Fibroblast of lung (primary cell): ENCODE results near the gene SMPDL3B. TPM values are rescaled to one million over a fixed set of nuclear protein-coding genes. Genes with fewer than 3 reads are reported as not detected.

Experiments
- DNase-seq, 2 donors: peaks; one replicate each; pipeline versions ENCODE4 v3.0.0 to v3.0.0-alpha.2; 2010; ENCODE audit warnings: low read depth in 2 of 2
- H2AFZ ChIP-seq: 2 replicates; pipeline ENCODE4 v1.5.1; 2012; ENCODE audit warnings: low read length, control low read depth, inconsistent platforms
- H3K27ac ChIP-seq: 2 replicates; pipeline ENCODE4 v1.5.1; 2011; ENCODE audit warnings: low read length, control low read depth; ENCODE audit not compliant: insufficient read depth
- H3K27me3 ChIP-seq: 2 replicates; pipeline ENCODE4 v1.5.1; 2011; ENCODE audit warnings: mild to moderate bottlenecking, low read length; ENCODE audit not compliant: control insufficient read depth, insufficient read depth
- H3K36me3 ChIP-seq: 2 replicates; pipeline ENCODE4 v1.5.1; 2011; ENCODE audit warnings: low read length; ENCODE audit not compliant: control insufficient read depth, insufficient read depth
- H3K4me1 ChIP-seq: 2 replicates; pipeline ENCODE4 v1.5.1; 2011; ENCODE audit warnings: low read length; ENCODE audit not compliant: control insufficient read depth, insufficient read depth; ENCODE audit errors: extremely low read depth
- H3K4me2 ChIP-seq: 2 replicates; pipeline ENCODE4 v1.5.1; 2011; ENCODE audit warnings: low read length, control low read depth; ENCODE audit not compliant: insufficient read depth; ENCODE audit errors: extremely low read depth
- H3K4me3 ChIP-seq, 4 experiments: fragments of 200-600 bp in 1 of 4; sonication (generic) in 1 of 4; replicated peaks in 1 of 4; 2 replicates each; pipeline ENCODE4 v1.5.1; 2011 to 2016; ENCODE audit warnings: low read length in 4 of 4, low read depth in 3 of 4, mild to moderate bottlenecking in 3 of 4, control low read depth in 2 of 4, inconsistent platforms in 1 of 4, mixed read lengths in 1 of 4; ENCODE audit not compliant: insufficient read depth in 1 of 4; ENCODE audit errors: control extremely low read depth in 1 of 4
- H3K79me2 ChIP-seq: 2 replicates; pipeline ENCODE4 v1.5.1; 2012; ENCODE audit warnings: mild to moderate bottlenecking, low read length, inconsistent platforms; ENCODE audit not compliant: control insufficient read depth, insufficient read depth
- H3K9ac ChIP-seq: 2 replicates; pipeline ENCODE4 v1.5.1; 2011; ENCODE audit warnings: mild to moderate bottlenecking, low read length, control low read depth; ENCODE audit not compliant: insufficient read depth
- H3K9me3 ChIP-seq: 2 replicates; pipeline ENCODE4 v1.5.1; 2012; ENCODE audit warnings: low read depth, low read length; ENCODE audit not compliant: control insufficient read depth, insufficient read depth
- H4K20me1 ChIP-seq: 2 replicates; pipeline ENCODE4 v1.5.1; 2011; ENCODE audit warnings: low read length; ENCODE audit not compliant: control insufficient read depth, insufficient read depth; ENCODE audit errors: extremely low read depth
- CTCF ChIP-seq, 2 donors: IDR thresholded peaks in 1 of 2; conservative IDR thresholded peaks in 1 of 2; 1 replicate in 1 of 2; 2 replicates in 1 of 2; pipeline ENCODE4 v1.5.1; 2011 to 2012; ENCODE audit warnings: low read length in 2 of 2, control low read depth in 1 of 2, inconsistent platforms in 1 of 2, low read depth in 1 of 2, mild to moderate bottlenecking in 1 of 2
- EZH2 ChIP-seq: IDR thresholded peaks from 2 replicates; pipeline ENCODE4 v1.5.1; 2012; ENCODE audit warnings: low read length, control low read depth, mild to moderate bottlenecking; ENCODE audit errors: missing control alignments
- polyA plus RNA-seq, 2 donors: library from polyadenylated mRNA; depleted of rRNA in 1 of 2; stranded (reverse) in 1 of 2; unstranded in 1 of 2; fragments of >200 nt; gene quantifications; 2 replicates each; pipeline ENCODE4 v1.2.1, GENCODE V29; 2011 to 2012; ENCODE audit warnings: missing spikeins in 1 of 2
- total RNA-seq: library from RNA; depleted of rRNA; stranded (reverse); fragments of >200 nt; gene quantifications from 2 replicates; pipeline ENCODE4 v1.2.1, GENCODE V29; 2014

SMPDL3B gene
- total and polyA plus RNA-seq, 2 donors (not counting 1 experiment from before 2014, with no cell fraction given): 0.17 TPM; not detected in 1

DNA sequence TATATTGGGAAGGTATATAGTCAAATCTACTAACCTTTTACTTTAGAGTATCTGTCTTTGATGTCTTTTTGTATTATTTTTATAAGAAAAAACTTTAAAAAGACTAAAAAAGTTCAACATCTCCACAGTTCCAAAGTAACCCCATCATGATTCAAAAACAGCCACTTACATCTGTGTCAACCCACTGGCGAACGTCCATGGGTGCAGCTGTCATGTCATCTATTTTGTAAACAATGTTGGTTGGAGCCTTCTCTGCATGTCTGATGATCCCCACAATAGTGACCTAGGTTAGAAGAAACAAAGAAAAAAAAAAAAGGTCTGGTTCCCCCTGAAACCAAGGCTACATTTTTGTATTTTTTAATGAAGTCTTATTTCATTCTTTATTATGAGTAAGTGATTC, 28.0 kb upstream of the SMPDL3B start:
- no peak overlapping the region for H3K4me3 ChIP-seq
- no peak overlapping the region for H3K27ac ChIP-seq
- no peak overlapping the region for H3K9ac ChIP-seq
- no peaks in the 10 kb centered on the region for H4K20me1 ChIP-seq
- H3K9me3 ChIP-seq: no peaks in the 10 kb centered on the region
- no peaks in the 10 kb centered on the region for H3K79me2 ChIP-seq
- no peak for TF ChIP-seq CTCF (conservative IDR thresholded peaks at IDR 0.05 in 1 of 2, IDR thresholded peaks at IDR 0.05 in 1 of 2; ENCODE audit: low read depth in 1 of 2, low read length in 2 of 2)
- no peak for TF ChIP-seq EZH2
- H3K4me2 ChIP-seq: no peak overlapping the region
- peaks cover 2% of the 10 kb centered on the region for H3K36me3 ChIP-seq
- H3K27me3 ChIP-seq: no peaks in the 10 kb centered on the region
- H3K4me1 ChIP-seq: no peaks in the 10 kb centered on the region
- DNase-seq: peak in 1 of 2 donors; percentile 20
- no peak overlapping the region for H2AFZ ChIP-seq

DNA sequence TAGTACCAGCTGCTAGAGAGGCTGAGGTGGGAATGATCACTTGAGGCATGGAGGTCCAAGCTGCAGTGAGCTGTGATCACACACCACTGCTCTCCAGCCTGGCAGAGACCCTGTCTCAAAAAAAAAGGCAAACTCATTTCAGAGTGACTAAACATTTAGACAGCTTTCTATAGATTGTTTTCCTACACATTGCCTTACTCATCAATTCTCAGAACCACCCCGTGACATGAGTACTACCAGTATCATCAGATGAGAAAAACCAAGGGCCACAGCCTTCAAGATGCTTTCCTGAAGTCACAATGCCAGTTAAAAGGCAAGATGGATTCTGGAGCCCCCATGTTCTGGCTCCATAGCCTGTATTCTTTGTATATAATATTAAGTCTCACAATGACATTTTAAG, 22.4 kb upstream of the SMPDL3B start:
- DNase-seq: no peak
- no peaks in the 10 kb centered on the region for H3K4me1 ChIP-seq
- H3K36me3 ChIP-seq: peaks cover 2% of the 10 kb centered on the region
- H4K20me1 ChIP-seq: no peaks in the 10 kb centered on the region
- peaks cover 5% of the 10 kb centered on the region for H3K79me2 ChIP-seq
- H3K4me3 ChIP-seq: no peak overlapping the region
- TF ChIP-seq EZH2 (no peak), CTCF (conservative IDR thresholded peaks at IDR 0.05 in 1 of 2, IDR thresholded peaks at IDR 0.05 in 1 of 2; ENCODE audit: low read depth in 1 of 2, low read length in 2 of 2) (no peak)
- H3K9me3 ChIP-seq: no peaks in the 10 kb centered on the region
- no peak overlapping the region for H3K9ac ChIP-seq
- no peak overlapping the region for H3K4me2 ChIP-seq
- H3K27me3 ChIP-seq: no peaks in the 10 kb centered on the region
- no peak overlapping the region for H3K27ac ChIP-seq
- H2AFZ ChIP-seq: no peak overlapping the region

DNA sequence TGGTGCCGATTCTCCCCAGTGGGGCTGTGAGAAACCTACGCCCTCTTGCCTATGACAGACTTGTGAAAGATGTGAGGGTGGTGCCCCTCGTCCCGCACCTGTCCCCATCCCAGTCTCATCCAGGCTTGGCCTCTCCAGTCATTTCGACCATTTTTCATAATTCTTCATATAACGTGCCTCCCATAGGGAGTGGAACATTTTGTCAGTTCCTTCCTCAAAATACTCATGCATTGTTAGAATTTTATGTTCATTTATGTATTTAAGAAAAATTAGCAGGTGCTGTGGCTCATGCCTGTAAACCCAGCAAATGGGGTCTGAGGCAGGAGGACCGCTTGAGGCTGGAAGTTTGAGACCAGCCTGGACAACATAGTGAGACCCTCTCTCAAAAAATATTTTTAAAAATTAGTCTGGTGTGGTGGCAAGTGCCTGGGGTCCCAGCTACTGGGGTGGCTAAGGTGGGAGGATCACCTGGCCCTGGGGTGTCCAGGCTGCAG, 19.7 kb upstream of the SMPDL3B start:
- Histone ChIP-seq H3K4me1 (no peaks in the 10 kb centered on the region), H2AFZ (peak overlapping the region; percentile 96), H3K27me3 (no peaks in the 10 kb centered on the region), H4K20me1 (no peaks in the 10 kb centered on the region), H3K27ac (peak overlapping the region; percentile 73), H3K36me3 (no peaks in the 10 kb centered on the region), H3K9ac (no peak overlapping the region), H3K79me2 (peaks cover 5% of the 10 kb centered on the region), H3K9me3 (no peaks in the 10 kb centered on the region), H3K4me3 (peak overlapping the region in 3 of 4 experiments; percentile 2 to 82 (median 17)), H3K4me2 (no peak overlapping the region)
- DNase-seq: no peak
- TF ChIP-seq CTCF (conservative IDR thresholded peaks at IDR 0.05 in 1 of 2, IDR thresholded peaks at IDR 0.05 in 1 of 2; ENCODE audit: low read depth in 1 of 2, low read length in 2 of 2) (no peak), EZH2 (no peak)
